ENCODE measurements around the gene PILRB.
A peak's percentile ranks its signal among the peaks of the same experiment; 100 is the strongest.
"Not testable (repeated sequence)": the region's sequence is repeated elsewhere in the genome, so short reads cannot be mapped to it uniquely, and the experiment has no call there.

Gene PILRB

DNA sequence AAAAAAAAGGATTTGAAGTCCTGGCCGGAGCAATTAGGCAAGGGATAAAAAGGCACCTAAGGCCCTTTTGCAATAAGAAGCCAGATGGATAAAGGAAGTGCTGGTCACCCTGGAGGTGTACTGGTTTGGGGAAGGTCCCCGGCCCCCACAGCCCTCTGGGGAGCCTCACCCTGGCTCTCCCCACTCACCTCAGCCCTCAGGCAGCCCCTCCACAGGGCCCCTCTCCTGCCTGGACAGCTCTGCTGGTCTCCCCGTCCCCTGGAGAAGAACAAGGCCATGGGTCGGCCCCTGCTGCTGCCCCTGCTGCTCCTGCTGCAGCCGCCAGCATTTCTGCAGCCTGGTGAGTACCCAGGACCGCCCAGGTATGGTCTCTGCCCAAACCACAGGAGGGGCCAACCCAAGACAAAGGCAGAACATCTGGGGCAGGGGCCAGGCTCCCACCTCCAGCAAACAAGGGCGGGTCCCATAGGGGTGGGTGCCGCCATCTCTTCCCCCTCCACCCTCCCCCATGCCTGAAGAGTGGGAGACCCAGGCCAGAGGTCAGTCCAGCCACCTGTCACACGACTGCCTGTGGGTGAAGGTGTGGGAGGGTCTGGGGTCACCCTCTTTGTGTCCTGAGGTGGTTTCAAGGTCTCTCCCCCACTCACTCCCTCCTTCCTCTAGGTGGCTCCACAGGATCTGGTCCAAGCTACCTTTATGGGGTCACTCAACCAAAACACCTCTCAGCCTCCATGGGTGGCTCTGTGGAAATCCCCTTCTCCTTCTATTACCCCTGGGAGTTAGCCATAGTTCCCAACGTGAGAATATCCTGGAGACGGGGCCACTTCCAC lies at the start of gene PILRB:
Gene PILRB, plus strand, starts transcription at position 91 of the 830 bp plus-strand sequence. Its CDS starts 186 bp downstream, at position 277.
- peak in 1 of 10 donors; percentile 56 for DNase-seq
- intact Hi-C loops (cut with DNase I): no loop called here

DNA sequence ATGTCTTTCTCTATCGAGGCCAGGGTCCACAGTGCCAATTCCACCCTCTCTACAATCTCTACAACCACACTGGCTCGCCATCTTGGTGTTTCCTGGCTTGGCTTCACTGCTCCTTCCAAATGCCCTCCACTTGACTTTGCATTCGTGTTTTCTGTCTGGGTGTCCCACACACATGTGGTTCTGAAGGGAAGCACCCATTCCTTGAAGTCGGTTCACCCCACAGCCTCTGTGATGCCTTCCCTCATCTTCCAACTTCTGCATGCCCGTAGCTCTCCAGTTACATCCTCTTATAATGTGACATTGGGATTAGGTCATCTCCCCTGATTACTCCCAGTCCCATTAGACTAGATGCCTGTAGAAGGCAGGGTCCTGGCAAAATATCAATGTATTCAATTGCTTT lies 39.6 kb upstream of the PILRB start:
- intact Hi-C loops (cut with DNase I); DNase-seq: not testable (repeated sequence)

DNA sequence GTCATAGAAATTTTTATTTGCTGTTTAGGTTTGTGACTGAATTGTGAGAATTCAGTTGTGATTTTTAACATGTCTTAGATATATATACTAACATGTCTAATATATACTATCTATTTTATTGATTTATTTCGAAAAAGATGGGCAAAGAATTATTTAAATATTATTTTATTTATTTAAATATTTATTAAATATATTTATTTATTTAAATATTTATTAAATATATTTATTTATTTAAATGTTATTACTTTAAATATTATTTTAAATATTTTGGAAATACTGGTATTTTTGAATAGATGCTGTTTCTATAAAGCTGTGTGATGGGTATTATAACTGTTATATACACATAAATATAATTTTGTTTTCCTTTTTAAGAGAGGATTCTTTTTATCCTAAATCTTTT lies 36.3 kb upstream of the PILRB start:
- DNase-seq; intact Hi-C loops (cut with DNase I): not testable (repeated sequence)

DNA sequence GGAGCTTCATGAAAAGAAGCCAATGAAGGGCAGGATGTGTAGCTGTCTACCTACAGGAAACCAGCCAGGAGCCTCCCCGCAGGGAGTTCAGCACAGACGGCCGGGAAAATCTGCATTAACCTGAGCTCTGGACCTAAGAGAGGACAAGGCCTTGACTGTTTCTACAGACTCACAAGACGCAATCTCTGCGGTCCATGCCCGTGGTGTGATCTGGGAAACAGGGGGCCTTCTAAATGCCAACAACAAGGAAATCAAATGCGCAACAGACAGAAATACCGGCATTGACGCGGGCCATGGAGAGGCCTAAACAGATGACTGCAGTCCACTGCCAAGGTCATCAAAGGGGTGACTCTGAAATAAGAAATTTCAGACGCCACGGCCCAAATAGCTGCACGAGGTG lies 33.7 kb upstream of the PILRB start:
- DNase-seq; intact Hi-C loops (cut with DNase I): not testable (repeated sequence)

DNA sequence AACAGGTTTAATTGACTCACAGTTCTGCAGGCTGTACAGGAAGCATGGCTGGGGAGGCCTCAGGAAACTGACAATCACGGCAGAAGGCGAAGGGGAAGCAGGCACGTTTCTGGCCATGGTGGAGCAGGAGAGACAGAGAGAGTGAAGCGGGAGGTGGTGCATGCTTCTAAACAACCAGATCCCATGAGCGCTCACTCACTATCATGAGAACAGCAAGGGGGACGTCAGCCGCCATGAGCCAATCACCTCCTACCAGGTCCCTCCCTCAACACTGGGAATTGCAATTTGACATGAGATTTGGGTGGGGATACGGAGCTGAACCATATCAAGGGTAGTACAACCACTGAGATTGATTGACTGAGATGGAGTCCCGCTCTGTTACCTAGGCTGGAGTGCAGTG lies 32.2 kb upstream of the PILRB start:
- DNase-seq; intact Hi-C loops (cut with DNase I): not testable (repeated sequence)

DNA sequence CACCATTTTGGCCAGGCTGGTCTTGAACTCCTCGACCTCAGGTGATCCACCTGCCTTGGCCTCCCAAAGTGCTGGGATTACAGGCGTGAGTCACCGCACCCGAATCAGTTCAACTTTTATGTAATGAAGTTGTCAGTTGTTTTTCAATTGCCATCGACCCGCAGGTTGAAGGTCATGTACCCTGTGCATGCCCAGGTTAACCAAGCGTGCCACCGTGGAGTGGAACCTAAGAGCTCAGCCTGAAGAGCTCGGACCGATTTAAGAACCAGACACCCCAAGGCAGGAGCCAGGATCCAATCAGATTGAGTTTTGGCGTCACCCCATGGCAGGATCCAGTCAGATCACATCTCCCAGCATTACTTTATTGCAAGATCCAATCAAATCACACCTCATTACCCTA lies 31.0 kb upstream of the PILRB start:
- peak in 1 of 10 donors; percentile 27 for DNase-seq
- intact Hi-C loops (cut with DNase I): not testable (repeated sequence)

DNA sequence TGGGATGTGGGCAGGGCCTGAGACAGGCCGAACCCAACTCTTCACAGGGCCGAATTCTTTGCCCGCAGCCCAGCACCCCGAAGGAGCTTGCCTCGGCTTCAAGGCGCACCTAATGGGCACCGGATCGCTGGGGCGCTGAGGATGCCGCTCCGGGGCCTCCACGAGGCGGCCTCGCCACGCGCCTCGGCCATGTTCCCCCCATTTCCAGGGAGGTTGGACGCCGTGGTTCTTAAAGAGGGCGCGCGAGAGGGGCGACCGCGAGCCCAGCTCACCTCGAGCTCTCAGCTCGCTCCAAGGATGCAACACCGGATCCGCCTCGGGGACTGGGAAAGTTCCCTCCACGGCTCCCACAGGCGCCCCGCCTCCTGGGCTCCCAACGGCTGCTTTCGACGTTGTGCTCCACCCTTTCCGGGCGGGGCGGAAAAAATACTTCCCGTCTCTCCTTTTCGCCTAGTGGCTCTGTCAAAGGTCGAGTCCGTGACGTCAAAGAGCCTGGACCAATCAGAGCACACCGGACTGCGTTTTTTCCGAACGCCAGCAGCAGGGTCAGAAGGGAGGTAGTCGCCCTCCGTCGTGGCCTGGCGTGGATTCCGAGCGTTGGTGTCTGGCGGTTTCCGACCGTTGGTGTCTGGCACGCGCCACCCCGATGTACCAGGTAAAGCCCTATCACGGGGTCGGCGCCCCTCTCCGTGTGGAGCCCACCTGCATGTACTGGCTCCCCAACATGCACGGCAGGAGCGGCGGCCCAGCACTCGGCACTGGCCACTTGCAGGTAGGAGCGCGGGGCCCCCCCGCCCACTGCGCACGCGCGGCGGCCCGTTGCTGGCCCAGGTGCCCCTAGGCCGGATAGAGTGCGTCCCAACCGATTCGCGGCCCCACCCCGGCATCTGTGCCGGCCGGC lies 22.1 kb upstream of the PILRB start:
- DNase-seq: peak; percentile 87 to 99 (median 93)
- intact Hi-C loops (cut with DNase I): not testable (repeated sequence)

DNA sequence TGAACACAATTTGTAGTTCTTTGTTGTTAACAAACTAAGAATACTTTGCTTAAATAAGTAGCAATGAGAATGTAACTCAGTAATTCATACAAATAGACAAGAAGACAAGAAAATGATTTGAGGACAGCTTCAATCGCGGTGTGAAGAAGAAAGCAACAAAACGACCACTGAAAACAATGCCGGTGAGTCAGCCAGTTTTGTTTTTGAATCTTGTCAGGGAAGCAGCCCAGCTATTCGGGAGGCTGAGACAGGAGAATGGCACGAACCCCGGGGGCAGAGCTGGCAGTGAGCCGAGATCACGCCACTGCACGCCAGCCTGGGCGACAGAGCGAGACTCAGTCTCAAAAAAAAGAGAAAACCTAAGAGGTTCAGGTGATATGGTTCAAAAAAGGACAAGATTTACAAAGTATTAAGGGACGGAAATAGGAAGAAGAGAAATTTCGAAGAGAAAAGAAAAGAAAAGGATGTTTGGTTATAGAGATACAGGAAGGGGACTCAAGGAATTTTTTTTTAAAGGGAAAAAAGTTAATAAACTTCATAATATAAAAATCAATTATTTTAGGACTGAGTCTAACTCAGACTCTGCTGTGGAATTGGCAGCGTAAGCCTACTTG lies 19.7 kb upstream of the PILRB start:
- intact Hi-C loops (cut with DNase I); DNase-seq: not testable (repeated sequence)

DNA sequence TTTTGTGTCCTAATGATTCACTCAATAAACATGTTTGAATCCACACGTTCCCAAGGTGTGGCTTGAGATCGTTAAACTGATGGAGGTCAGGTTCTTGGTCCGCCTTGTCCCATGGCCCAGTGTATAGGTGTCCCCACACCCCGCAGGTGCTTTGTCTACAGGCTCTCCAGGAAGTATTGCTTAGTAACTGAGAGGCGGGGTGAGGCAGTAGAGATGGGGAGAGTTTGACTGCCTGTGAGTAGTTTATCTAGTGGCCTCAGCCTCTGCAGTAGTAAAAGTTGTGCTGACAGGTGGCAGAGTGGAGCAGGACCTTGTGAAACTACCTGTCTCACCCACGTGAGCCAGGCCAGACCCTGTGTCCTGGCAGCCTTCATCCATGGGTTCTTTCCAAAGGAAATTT lies 16.6 kb upstream of the PILRB start:
- peak in 1 of 10 donors; percentile 20 for DNase-seq
- intact Hi-C loops (cut with DNase I): not testable (repeated sequence)

DNA sequence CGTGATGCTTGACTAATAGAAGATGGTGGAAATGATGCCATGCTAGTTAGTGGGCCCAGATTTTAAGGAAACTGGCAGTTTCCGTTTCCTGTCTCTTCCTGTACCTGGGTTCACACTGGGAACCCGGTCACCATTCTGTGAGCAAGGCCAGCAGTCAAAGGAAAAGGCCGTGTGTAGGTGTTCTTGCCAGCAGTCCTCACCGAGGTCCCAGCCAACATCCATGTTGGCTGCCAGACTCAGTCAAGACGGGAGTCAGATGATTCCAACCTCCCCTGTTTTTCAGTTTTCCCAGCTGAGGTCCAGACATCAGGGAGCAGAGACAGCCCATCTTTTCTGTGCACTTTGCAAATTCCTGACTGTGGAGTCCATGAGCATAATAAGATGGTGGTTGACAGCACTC lies 15.2 kb upstream of the PILRB start:
- intact Hi-C loops (cut with DNase I): no loop called here
- peak in 1 of 10 donors; percentile 31 for DNase-seq

DNA sequence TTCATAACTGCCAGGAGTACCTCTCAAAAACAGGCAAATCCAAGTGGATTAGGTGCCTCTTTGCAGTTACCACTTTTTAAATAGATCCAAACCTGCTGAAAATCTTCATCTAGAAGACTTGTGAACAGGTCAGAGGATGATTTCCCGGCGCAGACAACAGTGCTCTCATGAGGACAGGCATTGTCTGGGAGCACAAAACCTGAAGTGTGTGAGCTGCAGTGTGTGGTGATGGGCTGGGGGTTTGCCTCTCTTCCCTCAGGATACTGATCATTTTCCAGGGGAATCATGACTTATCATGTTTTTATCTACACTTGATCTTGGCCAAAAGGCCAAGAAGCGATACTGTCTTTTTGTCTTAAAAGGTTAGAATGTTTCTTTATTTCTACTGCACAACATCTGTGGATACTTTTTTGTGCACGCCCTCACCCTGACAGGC lies 13.8 kb upstream of the PILRB start:
- intact Hi-C loops (cut with DNase I): not testable (repeated sequence)
- DNase-seq: peak in 1 of 10 donors; percentile 22

DNA sequence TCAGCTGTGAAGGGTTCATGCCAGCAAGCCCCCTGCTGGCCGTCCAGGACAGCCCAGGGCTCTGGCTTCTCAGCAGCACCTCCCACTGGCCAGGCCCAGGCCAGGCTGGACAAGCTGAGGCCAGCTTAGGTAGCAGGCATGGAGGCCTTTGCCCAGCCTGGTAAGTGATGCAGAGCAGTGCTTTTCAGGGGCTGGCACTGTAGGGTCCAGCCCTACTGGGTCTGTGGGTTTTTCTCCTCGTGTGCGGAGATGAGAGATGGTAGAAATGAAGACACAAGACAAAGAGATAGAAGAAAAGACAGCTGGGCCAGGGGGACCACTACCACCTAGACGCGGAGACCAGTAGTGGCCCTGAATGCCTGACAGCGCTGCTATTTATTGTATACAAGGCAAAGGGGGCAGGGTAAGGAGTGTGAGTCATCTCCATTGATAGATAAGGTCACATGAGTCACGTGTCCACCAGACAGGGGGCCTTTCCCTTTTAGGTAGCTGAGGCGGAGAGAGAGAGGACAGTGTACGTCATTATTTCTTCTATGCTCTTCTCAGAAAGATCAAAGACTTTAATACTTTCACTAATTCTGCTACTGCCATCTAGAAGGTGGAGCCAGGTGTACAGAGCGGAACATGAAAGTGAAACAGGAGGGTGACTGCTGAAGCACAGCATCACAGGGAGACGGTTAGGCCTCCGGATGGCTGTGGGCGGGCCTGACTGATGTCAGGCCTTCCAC lies 13.2 kb upstream of the PILRB start:
- DNase-seq: peak in 2 of 10 donors; percentile 36 to 89
- intact Hi-C loops (cut with DNase I): not testable (repeated sequence)

DNA sequence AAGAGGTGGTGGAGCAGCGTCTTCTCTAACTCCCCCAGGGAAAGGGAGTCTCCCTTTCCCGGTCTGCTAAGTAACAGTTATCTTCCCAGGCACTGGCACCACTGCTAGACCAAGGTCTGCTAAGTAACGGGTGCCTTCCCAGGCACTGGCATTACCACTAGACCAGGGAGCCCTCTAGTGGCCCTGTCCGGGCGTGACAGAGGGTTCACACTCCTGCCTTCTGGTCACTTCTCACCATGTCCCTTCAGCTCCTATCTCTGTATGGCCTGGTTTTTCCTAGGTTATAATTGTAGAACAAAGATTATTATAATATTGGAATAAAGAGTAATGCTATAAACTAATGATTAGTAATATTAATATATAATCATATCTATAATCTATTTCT lies 12.6 kb upstream of the PILRB start:
- peak; percentile 35 to 97 (median 86) for DNase-seq
- intact Hi-C loops (cut with DNase I): not testable (repeated sequence)

DNA sequence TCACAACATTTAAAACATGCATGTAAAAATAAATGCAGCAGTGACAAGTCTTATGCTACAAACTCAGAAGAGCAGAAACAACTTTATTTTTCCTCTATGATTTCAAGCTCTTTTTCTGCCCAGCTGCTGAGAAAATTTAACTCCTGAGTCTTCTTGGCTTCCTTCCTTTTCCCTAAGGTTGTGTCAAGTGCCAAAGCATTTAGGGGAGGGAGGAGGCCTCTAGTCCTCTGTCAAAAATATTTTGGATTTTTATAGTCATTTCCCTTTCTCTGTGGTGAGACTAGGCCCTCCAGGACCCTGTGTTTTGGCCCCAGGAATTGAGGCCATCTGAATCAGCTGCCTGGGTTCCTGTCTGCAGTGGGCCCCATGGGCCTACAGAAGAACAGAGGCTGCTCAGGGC lies 11.0 kb upstream of the PILRB start:
- intact Hi-C loops (cut with DNase I): no loop called here
- DNase-seq: no peak

DNA sequence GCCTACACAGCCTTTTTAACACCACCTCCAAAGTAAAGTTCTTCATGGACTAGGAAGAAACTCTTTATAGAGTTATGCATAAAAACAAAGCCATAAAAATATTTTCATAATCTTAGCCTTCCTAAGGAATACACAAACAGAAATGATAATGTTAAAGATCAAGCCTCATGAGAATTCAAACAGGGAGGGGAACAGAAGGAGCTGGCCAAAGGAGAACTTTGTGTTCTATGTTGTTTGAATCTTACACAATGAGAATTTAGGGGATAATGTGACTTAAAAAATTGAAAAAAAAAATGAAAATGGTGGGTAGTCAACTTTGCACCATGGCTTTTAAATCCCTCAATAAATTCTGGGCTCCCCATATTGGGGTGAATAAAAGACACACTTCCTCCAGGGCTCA lies 9.1 kb upstream of the PILRB start:
- no peak for DNase-seq
- intact Hi-C loops (cut with DNase I): no loop called here

DNA sequence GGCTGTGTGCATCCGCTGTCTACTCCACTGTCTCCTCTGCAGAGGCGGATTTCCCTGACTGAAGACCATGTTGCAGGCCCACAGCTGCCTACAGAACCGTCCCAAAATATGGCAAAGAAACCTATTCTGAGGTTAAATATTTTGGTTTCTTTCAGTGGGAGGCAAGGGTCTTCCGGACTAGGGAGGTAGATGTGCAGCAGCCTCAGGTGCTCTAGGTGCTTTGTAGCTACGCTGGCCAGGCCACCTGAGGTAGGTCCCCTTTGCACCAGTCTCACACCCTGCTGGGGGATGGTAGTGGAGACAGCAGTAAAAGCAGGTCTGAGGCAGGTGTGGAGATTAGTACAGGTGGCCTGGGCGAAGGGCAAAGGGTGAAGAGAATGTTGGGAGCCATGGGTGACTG lies 8.2 kb upstream of the PILRB start:
- intact Hi-C loops (cut with DNase I): no loop called here

DNA sequence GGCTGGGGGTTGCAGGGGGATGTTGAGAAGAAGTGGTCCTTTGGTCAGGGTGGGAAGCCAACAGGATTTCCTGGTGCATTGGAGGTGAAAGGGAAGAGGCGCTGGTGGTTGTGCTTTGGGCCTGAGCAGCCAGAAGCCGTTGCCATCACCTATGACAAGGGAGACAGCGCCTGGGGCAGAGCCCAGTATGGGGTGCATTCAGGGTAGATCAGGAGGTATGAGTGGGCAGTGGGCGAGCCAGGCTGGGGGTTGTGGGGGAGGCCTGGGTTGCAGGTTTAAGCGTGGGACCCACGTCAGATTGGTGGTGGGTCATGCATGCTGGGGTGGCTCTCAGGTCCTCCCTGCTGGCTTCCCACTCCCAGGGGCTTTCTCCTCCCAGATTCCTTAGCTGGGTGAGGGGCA lies 6.3 kb upstream of the PILRB start:
- DNase-seq: peak in 1 of 10 donors; percentile 49
- intact Hi-C loops (cut with DNase I): no loop called here

More for the DNA sequence above, 8.2 kb upstream of the PILRB start:
- peak in 2 of 10 donors; percentile 8 to 43 for DNase-seq

DNA sequence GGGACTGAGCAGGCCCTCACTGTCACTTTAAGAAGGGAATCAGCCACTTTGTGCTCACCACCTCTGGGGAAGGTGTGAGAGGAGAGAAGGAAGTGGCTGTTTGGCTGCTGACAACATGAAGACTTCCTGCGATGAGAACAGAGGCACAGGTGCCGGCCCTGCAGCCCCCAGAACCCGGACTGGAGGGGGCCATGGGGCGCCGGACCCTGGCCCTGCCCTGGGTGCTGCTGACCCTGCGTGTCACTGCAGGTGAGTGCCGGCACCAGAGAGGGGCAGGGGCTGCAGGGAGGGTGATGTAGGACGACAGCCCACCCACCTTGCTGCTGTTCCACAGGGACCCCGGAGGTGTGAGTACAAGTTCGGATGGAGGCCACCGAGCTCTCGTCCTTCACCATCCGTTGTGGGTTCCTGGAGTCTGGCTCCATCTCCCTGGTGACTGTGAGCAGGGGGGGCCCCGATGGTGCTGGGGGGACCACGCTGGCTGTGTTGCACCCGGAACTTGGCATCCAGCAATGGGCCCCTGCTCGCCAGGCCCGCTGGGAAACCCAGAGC lies 5.6 kb upstream of the PILRB start:
- DNase-seq: peak in 1 of 10 donors; percentile 81
- intact Hi-C loops (cut with DNase I): not testable (repeated sequence)

DNA sequence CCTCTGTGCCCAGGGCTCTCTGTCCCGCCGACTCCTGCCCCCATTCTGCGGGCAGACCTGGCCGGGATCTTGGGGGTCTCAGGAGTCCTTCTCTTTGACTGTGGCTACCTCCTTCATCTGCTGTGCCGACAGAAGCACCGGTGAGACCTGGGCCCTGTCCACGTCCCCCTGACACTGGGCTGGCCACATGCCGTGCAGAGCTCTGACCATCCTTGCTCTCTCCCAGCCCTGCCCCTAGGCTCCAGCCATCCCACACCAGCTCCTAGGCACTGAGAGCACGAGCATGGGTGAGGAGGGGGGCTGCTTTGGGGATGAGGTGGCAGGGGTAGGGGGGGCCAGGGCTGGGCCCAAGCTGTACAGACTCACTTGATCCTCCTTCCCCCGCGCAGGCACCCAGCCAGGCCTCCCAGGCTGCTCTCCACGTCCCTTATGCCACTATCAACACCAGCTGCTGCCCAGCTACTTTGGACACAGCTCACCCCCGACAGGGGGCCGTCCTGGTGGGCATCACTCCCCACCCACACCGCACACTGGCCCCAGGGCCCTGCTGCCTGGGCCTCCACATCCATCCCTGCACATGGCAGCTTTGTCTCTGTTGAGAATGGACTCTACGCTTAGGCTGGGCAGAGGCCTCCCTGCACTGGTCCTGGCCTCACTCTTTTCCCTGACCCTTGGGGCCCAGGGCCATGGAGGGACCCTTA lies 4.8 kb upstream of the PILRB start:
- no peak for DNase-seq
- intact Hi-C loops (cut with DNase I): no loop called here
